Activated CD4-positive, alpha-beta T cell treated with anti-CD3 and anti-CD28 coated beads for 4 hours (primary cell): ENCODE data around the gene PHF2.

ENCODE experiments used
- DNase-seq, 2 donors: peaks; one replicate each; pipeline ENCODE4 v3.0.0-alpha.2; 2020

The PHF2 gene

DNA sequence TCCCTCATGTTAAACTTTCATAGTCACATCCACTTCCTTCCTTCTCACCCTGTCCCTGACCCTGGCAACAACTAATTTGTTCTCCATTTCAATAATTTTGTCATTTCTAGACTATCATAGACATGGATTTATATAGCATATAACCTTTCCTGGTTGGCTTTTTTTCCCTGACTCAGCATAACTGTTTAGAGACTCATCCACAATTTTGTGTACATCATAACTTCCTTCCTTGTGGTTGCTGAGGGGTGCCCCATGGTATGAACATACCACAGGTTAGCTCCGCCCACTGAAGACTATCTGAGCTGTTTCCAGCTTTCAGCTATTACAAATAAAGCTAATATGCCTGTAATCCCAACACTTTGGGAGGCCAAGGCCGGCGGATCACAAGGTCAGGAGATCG is 137.3 kb downstream of the PHF2 start:
- DNase-seq: no peak

DNA sequence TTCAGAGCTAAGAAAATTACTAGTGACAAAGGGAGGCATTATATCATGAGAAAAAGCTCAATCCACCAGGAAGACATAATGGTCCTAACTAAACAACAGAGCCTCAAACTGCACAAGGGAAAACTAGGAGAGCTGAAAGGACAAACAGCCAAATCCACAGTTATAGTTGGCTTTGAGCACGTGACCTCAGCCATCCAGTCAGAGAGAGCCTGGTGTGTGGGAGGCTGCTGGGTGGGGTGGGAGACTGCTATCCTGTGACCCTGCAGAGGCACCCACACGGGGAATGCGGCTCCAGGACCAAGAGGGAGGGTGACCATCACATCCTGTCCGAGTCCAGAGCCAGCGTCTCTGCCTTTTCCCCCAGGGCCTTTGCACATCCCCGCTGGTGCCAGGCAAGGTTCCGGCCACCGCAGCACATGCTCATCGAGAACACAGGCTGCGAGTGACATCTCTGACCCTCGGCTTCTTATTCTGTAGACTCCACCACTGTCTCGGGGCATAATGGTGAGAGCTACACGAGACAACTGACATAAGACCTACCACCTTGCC is 145.1 kb downstream of the PHF2 start:
- DNase-seq: no peak

DNA sequence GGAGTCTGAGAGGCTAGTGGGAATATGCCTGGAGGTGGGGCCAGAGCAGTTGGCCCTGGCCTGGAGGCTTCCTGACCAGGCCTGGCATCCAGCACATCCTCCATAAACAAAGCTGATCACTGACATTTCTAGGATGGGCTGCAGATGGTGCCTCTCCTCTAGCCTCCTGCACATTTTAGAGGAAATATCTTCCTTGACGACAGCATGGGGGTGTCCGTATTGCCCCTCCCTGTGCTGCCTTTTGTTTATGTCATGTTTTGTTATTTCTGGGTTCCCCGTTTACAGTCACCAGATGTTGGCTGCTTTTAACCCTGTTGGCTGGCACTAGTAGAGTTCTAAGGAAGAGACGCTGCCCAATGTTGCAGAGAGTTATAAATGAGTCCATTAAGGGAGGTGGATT is 148.5 kb downstream of the PHF2 start:
- no peak for DNase-seq

DNA sequence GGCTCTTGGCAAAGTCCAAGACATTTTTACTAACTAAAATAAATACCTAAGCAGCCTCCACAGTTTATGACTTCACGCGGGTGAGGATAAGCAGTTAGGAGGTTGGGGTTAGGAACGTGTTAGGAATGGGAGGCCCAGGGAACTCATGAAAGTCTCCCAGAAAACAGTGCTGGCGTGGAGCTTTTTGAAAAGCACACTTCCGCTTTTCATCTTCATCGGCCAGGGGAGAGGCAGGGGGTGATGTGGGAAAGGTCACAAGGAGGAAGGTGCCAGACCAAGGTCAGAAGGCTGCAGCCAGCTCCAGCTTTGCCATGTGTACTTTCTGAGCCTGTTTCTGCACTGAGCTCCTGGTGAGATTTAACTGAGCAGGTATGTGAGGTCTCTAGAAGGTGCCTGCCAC is 149.0 kb downstream of the PHF2 start:
- no peak for DNase-seq

DNA sequence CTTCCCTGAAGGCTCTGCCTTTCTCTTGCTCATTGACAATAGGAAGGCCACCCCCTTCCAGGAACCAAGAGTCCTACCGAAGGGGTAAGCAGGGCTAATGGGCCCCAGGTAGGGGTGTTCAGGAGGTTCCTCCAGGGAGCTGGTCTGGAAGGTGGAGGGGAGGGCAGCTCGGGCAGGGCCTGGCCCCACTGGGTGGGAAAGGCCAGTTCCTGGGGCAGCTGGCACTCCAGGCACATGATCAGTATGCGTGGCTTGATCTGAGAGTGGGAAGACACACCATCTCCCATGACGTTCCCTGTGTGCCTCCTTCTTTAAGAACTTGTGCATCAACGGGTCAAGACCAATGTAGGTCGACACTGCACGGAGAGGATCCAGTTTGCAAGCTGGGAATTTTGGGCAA is 149.8 kb downstream of the PHF2 start:
- no peak for DNase-seq
